Activated CD8-positive, alpha-beta T cell treated with anti-CD3 and anti-CD28 coated beads, Interleukin-2, amount 10 ng/mL, durations not matched to agents 7 days and 5 days (primary cell): Measurements from ENCODE around the gene MMP24. TPM values are rescaled to one million over a fixed set of nuclear protein-coding genes. Genes with fewer than 3 reads are reported as not detected.

Experiments
- ATAC-seq: fragments of 150-1000 bp; cut with Tn5 transposase; one replicate; pipeline ENCODE4 v1.10.0; 2021; ENCODE audit warnings: moderate library complexity
- CTCF ChIA-PET: fragments of 350-600 bp; sonication (Branson Sonifier 250); formaldehyde crosslinking; loops from one replicate; lab custom pipeline; 2021; ENCODE audit warnings: antibody characterized with exemption; lab: Charles Lee
- POLR2A ChIA-PET: fragments of 350-600 bp; sonication (Branson Sonifier 250); formaldehyde crosslinking; loops from one replicate; lab custom pipeline; 2021; ENCODE audit warnings: antibody characterized with exemption; lab: Charles Lee
- DNase-seq: peaks from one replicate; pipeline ENCODE4 v3.0.0-alpha.2; 2020
- H3K27ac Mint-ChIP-seq: one replicate; pipeline ENCODE4 v1.8.0; 2021; ENCODE audit warnings: mild to moderate bottlenecking, mixed read lengths
- H3K27me3 Mint-ChIP-seq: one replicate; pipeline ENCODE4 v1.8.0; 2021; ENCODE audit warnings: low read depth, mixed read lengths
- H3K36me3 Mint-ChIP-seq: one replicate; pipeline ENCODE4 v1.8.0; 2021; ENCODE audit warnings: low read depth, mixed read lengths
- H3K4me1 Mint-ChIP-seq: one replicate; pipeline ENCODE4 v1.8.0; 2021; ENCODE audit warnings: low read depth, mixed read lengths
- H3K4me3 Mint-ChIP-seq: one replicate; pipeline ENCODE4 v1.8.0; 2021; ENCODE audit warnings: mild to moderate bottlenecking, mixed read lengths
- H3K9me3 Mint-ChIP-seq: one replicate; pipeline ENCODE4 v1.8.0; 2022; ENCODE audit warnings: mixed read lengths; ENCODE audit not compliant: insufficient read depth
- total RNA-seq, 2 experiments: library from RNA; stranded (reverse); gene quantifications; one replicate each; pipeline ENCODE4 v1.2.3, GENCODE V29; 2021

The MMP24 gene
- total RNA-seq, 2 experiments from 2014 or later = not detected

DNA sequence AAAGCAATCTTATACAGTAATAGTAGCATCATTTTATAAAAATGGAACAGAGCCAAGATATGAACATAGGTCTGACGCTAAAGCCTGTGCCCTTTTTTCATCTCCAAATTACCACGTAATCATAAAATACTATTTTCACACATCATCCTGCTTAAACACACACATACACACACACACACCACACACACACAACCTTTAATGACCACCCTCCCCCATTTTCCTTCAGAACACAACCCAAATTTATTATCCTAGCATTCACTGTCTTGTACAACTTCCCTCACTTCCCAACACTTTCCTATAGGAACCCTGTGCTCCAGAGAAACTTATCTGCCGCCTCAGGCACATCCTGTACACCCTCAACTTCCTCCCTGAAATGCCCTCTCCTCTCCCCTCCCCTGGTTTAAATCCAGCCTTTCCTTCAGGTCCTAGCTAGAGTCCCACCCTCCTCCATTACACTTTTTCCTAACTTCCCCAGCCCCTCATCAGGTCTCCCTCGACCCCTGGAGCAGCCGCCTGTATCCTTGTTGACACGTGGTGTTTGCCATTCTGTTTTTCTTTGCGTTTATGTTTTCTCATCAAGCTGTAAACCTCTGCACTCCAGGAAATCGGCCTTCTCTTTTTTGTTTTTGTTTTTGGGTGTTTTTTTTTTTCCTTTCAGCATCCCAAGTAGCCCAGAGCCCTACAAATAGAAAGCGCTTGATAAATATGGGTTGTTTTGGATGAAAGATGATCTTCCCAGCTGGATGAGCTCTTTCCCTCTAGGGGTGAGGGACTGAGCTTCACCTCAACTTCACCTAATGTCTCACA, 968 bp upstream of the MMP24 start:
- H3K36me3 Mint-ChIP-seq = no peaks in the 10 kb centered on the region
- ATAC-seq (no peak), DNase-seq (no peak)
- H3K4me1 Mint-ChIP-seq = peaks cover 9% of the 10 kb centered on the region
- peaks cover 42% of the 10 kb centered on the region for H3K27me3 Mint-ChIP-seq
- peak overlapping the region; percentile 44 for H3K4me3 Mint-ChIP-seq
- ChIA-PET POLR2A (no interaction called here), CTCF (interaction anchor here (1.6 kb wide), 1 partner anchor 43 kb away, joined by 4 read pairs; no protein-coding TSS in a partner anchor)
- no peaks in the 10 kb centered on the region for H3K9me3 Mint-ChIP-seq
- no peak overlapping the region for H3K27ac Mint-ChIP-seq

DNA sequence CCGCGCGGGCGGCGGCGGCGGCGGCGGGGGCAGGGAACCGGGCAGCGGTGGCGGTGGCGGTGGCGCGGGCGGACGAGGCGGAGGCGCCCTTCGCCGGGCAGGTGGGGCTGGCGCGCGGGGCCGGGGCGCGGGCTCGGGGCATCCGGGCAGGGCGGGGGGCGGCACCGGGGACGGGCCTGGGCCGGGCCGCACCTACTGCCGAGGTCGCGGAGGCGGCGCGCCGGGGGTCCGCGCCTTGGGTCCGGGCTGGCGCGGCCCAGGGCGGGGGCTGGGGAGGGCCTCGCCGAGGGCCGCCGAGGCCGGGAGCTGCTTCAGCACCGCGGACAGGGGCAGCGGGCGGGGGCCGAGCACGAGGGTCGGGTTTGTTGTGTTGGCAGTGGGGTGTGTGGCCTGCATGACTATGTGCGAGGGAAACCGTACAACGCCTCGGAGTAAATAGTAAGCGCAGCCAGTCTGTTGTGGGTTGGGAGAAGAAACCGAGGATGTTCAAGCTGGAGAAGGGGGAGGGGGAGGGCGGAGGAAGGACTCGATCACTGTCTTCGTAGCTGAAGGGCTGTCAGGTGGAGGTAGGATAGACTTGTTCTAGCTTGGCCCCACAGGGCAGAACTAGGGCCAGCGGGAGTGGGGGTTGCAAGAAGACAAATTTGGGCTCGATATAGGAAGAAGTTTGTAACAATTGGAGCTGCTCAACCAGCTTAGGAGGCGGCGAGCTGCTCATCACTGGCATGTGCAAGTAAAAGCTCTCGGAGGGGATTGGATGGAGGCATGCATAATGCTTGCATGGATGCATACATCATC, 593 bp downstream of the MMP24 start:
- H3K27ac Mint-ChIP-seq = peak overlapping the region; percentile 15
- H3K4me1 Mint-ChIP-seq = peaks cover 9% of the 10 kb centered on the region
- peak overlapping the region; percentile 47 for H3K4me3 Mint-ChIP-seq
- no peaks in the 10 kb centered on the region for H3K9me3 Mint-ChIP-seq
- POLR2A ChIA-PET = no interaction called here
- ATAC-seq = peak; percentile 82
- H3K27me3 Mint-ChIP-seq = peaks cover 42% of the 10 kb centered on the region
- DNase-seq = peak; percentile 59
- CTCF ChIA-PET = interaction anchor here (1.1 to 1.6 kb wide), 4 partner anchors 18 to 131 kb away, joined by 3 to 6 read pairs (median 4); no protein-coding TSS in a partner anchor
- H3K36me3 Mint-ChIP-seq = no peaks in the 10 kb centered on the region

DNA sequence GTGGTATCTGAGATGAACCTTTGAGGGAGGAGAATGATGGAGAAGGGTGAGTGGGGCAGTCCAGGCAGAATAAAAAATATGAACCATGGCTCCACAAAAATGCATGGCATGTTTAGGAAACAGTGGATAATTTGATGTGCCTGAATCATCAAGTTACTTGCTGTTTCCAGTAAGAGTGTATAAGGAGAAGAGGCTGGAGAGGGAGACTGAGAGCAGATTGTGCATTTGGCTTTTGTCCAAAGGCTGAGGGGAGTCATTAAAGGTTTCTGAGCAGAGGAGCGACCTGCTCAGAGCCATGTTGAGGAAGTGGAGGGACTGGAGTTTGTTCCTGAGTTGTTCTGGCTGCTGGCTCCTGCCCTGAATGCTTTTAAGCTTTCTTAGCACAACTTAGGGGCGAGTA, 6.1 kb downstream of the MMP24 start:
- ATAC-seq = no peak
- CTCF ChIA-PET = interaction anchor here (1.0 kb wide), 1 partner anchor 28 kb away, joined by 3 read pairs; no protein-coding TSS in a partner anchor
- no peaks in the 10 kb centered on the region for H3K36me3 Mint-ChIP-seq
- no peaks in the 10 kb centered on the region for H3K9me3 Mint-ChIP-seq
- peaks cover 18% of the 10 kb centered on the region for H3K27me3 Mint-ChIP-seq
- no peak for DNase-seq
- no peak overlapping the region for H3K27ac Mint-ChIP-seq
- POLR2A ChIA-PET = no interaction called here
- H3K4me1 Mint-ChIP-seq = peaks cover 5% of the 10 kb centered on the region
- no peak overlapping the region for H3K4me3 Mint-ChIP-seq

DNA sequence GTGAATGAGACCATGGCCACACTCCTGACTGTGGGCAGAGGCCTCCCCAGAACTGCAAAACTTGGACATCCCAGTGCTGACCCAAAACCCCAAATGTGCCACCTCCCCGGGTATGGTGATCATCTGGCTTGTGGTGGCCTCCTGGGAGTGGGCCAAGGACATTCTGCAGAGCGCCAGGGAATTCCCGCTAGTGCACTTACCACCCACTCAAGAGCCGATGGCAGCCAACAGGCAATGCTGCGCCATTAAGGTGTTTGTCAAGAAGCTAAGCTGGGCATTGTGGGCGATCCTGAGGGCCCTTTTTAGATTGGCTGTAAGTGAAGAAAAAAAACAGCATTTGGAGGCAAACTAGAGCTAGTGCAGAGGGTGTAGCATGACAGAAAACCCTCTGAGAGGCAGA, 9.4 kb downstream of the MMP24 start:
- H3K9me3 Mint-ChIP-seq = no peaks in the 10 kb centered on the region
- DNase-seq = no peak
- no peaks in the 10 kb centered on the region for H3K36me3 Mint-ChIP-seq
- no peak overlapping the region for H3K4me3 Mint-ChIP-seq
- no peak overlapping the region for H3K27ac Mint-ChIP-seq
- ChIA-PET CTCF (no interaction called here), POLR2A (no interaction called here)
- H3K4me1 Mint-ChIP-seq = peaks cover 11% of the 10 kb centered on the region
- no peak for ATAC-seq
- no peaks in the 10 kb centered on the region for H3K27me3 Mint-ChIP-seq

DNA sequence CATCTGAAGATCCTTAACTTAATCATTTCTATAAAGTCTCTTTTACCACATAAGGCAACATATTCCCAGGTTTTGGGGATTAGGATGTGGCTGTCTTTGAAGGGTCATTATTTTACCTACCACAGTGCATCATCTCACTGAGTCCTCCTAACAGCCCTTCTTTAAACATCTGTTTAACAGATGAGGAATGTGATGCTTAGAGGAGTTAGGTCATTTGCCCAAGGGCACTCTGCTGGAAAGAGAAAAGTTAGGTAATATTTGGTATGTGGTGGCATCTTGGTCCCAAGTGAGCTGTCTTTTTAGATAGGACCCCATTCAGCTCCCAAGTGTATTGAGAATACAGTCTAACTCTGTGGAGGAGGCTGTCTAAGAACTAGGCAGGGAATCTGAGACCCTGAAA, 11.0 kb downstream of the MMP24 start:
- Mint-ChIP-seq H3K36me3 (no peaks in the 10 kb centered on the region), H3K27ac (no peak overlapping the region), H3K27me3 (peaks cover 3% of the 10 kb centered on the region), H3K4me1 (peaks cover 8% of the 10 kb centered on the region), H3K4me3 (no peak overlapping the region), H3K9me3 (no peaks in the 10 kb centered on the region)
- ChIA-PET CTCF (interaction anchor here (1.2 kb wide), 1 partner anchor 39 kb away, joined by 3 read pairs; no protein-coding TSS in a partner anchor), POLR2A (interaction anchor here (0.6 kb wide), 1 partner anchor 80 kb away, joined by 5 read pairs; no protein-coding TSS in a partner anchor)
- ATAC-seq (no peak), DNase-seq (no peak)

DNA sequence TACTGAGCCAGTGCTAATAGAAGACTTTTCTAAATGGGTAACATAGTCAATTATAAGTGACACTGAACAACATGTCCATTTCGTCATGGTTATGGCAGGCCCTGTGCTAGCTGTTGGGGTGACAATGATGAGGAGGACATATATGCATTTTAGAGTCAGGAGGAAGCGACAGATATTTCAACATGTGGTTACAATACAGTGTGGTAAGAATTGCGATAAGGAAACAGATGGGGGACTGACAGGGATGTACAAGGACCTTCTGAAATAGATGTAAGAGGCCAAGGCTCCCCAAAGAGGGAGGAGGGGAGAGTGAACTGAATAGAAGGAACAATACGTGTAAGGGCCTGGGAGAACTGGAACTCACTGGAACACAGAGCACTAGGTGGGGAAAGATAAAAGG, 11.7 kb downstream of the MMP24 start:
- Mint-ChIP-seq H3K9me3 (no peaks in the 10 kb centered on the region), H3K4me3 (no peak overlapping the region), H3K4me1 (peaks cover 6% of the 10 kb centered on the region), H3K27me3 (peaks cover 4% of the 10 kb centered on the region), H3K36me3 (no peaks in the 10 kb centered on the region), H3K27ac (no peak overlapping the region)
- ChIA-PET CTCF (interaction anchor here (1.2 kb wide), 1 partner anchor 38 kb away, joined by 3 read pairs; no protein-coding TSS in a partner anchor), POLR2A (no interaction called here)
- no peak for DNase-seq
- ATAC-seq = no peak

DNA sequence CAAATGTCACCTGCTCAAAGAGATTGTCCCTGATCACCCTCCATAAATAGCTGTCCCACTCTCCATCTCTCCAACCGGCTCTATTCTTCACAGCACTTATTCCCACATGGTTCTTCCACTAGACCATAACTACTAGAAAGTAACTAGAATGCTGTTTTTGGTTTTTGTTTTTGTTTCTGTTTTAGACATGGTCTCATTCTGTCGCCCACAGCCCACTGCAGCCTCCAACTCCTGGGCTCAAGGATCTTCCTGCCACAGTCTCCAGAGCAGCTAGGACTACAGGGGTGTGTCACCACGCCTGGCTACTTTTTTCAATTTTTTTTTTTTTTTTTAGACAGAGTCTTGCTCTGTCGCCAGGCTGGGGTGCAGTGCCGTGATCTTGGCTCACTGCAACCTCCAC, 12.2 kb downstream of the MMP24 start:
- Mint-ChIP-seq H3K4me1 (peaks cover 6% of the 10 kb centered on the region), H3K27ac (no peak overlapping the region)
- CTCF ChIA-PET = interaction anchor here (1.2 kb wide), 1 partner anchor 37 kb away, joined by 3 read pairs; no protein-coding TSS in a partner anchor

DNA sequence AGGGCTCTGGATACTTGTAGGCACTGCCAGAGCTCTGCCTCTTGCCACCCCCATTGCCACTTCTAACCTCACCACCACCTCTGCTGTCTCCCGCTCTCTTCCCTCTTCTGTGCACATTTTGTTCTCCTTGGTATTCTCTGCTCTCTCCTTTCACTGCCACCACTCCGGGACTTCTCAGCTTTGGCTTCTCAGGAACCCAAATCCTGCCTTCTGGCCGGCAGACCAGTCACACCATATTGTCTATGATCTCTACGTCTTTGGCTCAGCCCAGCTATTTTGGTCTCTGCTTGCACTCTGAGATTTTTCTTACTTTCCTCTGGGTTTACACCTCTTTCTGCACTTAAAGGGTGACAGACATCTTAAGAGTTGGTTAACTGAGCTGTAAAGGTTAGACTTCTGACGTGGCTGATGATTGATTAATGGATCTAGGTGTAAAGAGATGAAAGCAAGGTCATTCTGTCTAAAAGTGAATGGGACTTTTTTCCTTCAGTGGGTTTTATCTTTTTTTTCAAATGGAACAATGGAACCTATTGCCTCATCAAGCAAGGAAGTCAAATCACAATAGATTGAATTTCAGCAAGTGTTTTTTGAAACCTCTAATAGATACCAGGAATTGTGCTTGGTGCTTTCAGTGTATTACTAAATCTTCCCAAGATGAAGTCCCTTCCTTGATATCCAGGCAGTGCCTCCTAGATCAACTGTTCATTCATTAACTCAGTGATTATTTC, 13.8 kb downstream of the MMP24 start:
- ChIA-PET POLR2A (no interaction called here), CTCF (interaction anchor here (0.9 to 1.5 kb wide), 3 partner anchors 29 to 144 kb away, joined by 3 to 4 read pairs (median 3); no protein-coding TSS in a partner anchor)
- peaks cover 6% of the 10 kb centered on the region for H3K4me1 Mint-ChIP-seq
- H3K9me3 Mint-ChIP-seq = no peaks in the 10 kb centered on the region
- no peaks in the 10 kb centered on the region for H3K36me3 Mint-ChIP-seq
- H3K4me3 Mint-ChIP-seq = no peak overlapping the region
- ATAC-seq (no peak), DNase-seq (no peak)
- H3K27ac Mint-ChIP-seq = no peak overlapping the region
- H3K27me3 Mint-ChIP-seq = peaks cover 5% of the 10 kb centered on the region

More for the DNA sequence above, 12.2 kb downstream of the MMP24 start:
- POLR2A ChIA-PET = interaction anchor here (1.1 kb wide), 1 partner anchor 15 kb away, joined by 4 read pairs; no protein-coding TSS in a partner anchor
- no peak overlapping the region for H3K4me3 Mint-ChIP-seq
- DNase-seq (no peak), ATAC-seq (no peak)
- peaks cover 5% of the 10 kb centered on the region for H3K27me3 Mint-ChIP-seq
- no peaks in the 10 kb centered on the region for H3K36me3 Mint-ChIP-seq
- no peaks in the 10 kb centered on the region for H3K9me3 Mint-ChIP-seq

DNA sequence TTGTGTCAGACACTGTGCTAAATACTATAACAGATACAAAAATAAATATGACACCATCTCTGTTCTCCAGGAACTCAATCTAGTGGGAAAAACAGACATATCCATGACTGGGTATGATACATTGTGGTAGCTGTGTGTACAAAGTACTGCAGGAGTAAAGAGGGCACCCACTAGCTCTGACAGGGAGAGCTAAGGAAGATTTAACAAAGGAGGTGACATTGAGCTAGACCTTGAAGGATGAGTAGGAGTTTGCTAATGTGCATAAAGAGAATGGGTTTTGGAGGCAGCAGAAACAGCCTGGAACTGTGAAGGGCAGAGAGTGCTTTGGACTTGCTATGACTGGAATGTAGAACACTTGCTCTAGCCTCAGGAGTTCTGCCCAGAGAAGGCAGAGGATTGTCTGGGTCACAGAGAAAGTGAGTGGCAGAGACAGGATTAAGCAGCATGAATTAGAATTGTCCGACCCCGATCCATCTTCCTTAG, 14.4 kb downstream of the MMP24 start:
- DNase-seq = no peak
- CTCF ChIA-PET = interaction anchor here (1.5 kb wide), 1 partner anchor 145 kb away, joined by 4 read pairs; no protein-coding TSS in a partner anchor
- POLR2A ChIA-PET = no interaction called here
- H3K27ac Mint-ChIP-seq = no peak overlapping the region
- H3K4me3 Mint-ChIP-seq = no peak overlapping the region
- ATAC-seq = no peak
- no peaks in the 10 kb centered on the region for H3K9me3 Mint-ChIP-seq
- H3K36me3 Mint-ChIP-seq = no peaks in the 10 kb centered on the region
- peaks cover 6% of the 10 kb centered on the region for H3K4me1 Mint-ChIP-seq
- H3K27me3 Mint-ChIP-seq = peaks cover 5% of the 10 kb centered on the region

DNA sequence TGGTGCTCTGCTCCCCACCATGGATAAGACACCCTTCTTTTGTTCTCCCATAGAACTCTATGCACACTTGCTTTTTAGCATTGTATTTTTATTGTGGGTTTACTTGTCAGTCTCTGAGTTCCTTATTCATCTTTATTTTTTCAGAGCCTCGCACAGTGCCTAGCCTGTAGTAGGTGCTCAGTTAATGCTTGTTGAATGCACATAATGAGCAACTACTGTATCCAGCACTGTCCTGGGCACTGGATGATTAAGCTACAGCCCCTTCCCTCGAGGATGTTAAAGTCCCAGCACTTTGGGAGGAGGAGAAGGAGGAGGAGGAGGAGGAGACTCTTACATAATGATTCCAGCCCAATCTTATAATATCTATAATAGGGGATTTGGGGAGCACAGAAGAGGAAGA, 16.8 kb downstream of the MMP24 start:
- peaks cover 5% of the 10 kb centered on the region for H3K27me3 Mint-ChIP-seq
- peaks cover 5% of the 10 kb centered on the region for H3K4me1 Mint-ChIP-seq
- ChIA-PET CTCF (no interaction called here), POLR2A (no interaction called here)
- H3K4me3 Mint-ChIP-seq = no peak overlapping the region
- H3K36me3 Mint-ChIP-seq = no peaks in the 10 kb centered on the region
- ATAC-seq (no peak), DNase-seq (no peak)
- H3K9me3 Mint-ChIP-seq = no peaks in the 10 kb centered on the region
- H3K27ac Mint-ChIP-seq = no peak overlapping the region

DNA sequence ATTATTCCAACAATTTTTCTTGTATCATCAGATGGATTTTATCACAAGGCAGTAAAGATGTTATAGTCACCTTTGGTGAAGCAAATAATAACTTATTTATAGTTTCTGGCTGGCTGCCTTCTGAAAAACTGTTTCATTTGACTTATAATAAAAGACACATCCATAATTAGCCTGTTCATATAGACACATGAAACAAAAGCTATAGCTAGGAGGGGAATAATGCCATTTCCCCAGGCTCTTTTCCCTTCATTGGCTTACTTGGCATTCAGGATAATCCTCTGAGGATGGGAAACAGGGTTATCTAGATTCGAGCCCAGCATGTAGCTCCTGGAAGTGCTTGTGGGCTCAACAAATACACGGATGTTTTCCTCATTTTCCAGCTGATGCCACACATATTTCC, 17.5 kb downstream of the MMP24 start:
- Mint-ChIP-seq H3K27ac (no peak overlapping the region), H3K9me3 (no peaks in the 10 kb centered on the region), H3K27me3 (peaks cover 5% of the 10 kb centered on the region), H3K4me3 (no peak overlapping the region), H3K36me3 (no peaks in the 10 kb centered on the region), H3K4me1 (no peaks in the 10 kb centered on the region)
- ChIA-PET CTCF (no interaction called here), POLR2A (no interaction called here)
- DNase-seq = no peak
- ATAC-seq = no peak
